ENCODE data around the gene LYRM4. TPM values are rescaled to one million over a fixed set of nuclear protein-coding genes. Genes with fewer than 3 reads are reported as not detected.

LYRM4 gene
- total RNA-seq, 6 experiments from 2014 or later: 5.7 to 11.5 (median 8.5) TPM

DNA sequence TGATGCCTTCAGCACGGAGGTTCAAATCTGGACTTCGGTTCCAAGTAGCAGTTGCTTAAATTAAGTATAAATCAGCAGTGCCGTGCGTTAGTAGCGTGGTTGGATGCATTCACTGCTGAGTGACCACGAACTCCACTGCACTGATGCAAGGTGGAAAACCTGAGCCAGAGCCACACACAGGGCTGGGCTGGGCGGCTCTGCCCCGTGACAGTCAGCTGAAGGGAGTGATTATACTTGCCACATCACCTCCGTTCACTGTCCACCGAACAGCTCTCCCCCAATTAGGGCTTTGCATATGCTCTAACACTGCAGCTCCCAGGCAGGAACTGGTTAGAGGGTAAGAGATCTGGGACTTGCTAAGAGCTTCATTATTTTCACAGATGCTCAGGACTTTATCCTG lies 153.4 kb downstream of the LYRM4 start:
- intact Hi-C loops (cut with DNase I): no loop called here
- Histone ChIP-seq H3K4me1 (no peaks in the 10 kb centered on the region), H3K36me3 (no peaks in the 10 kb centered on the region), H3K9me3 (no peaks in the 10 kb centered on the region), H3K27ac (no peak overlapping the region), H3K4me3 (no peak overlapping the region), H3K27me3 (no peaks in the 10 kb centered on the region)
- DNase-seq (no peak), ATAC-seq (no peak)
- TF ChIP-seq, protein P1, sequence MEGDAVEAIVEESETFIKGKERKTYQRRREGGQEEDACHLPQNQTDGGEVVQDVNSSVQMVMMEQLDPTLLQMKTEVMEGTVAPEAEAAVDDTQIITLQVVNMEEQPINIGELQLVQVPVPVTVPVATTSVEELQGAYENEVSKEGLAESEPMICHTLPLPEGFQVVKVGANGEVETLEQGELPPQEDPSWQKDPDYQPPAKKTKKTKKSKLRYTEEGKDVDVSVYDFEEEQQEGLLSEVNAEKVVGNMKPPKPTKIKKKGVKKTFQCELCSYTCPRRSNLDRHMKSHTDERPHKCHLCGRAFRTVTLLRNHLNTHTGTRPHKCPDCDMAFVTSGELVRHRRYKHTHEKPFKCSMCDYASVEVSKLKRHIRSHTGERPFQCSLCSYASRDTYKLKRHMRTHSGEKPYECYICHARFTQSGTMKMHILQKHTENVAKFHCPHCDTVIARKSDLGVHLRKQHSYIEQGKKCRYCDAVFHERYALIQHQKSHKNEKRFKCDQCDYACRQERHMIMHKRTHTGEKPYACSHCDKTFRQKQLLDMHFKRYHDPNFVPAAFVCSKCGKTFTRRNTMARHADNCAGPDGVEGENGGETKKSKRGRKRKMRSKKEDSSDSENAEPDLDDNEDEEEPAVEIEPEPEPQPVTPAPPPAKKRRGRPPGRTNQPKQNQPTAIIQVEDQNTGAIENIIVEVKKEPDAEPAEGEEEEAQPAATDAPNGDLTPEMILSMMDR (IDR thresholded peaks at IDR 0.05): no peak
- TF ChIP-seq POLR2A (IDR thresholded peaks at IDR 0.05): no peak
- 81% methylated on average over 3 of the region's 10 CpGs for WGBS (ENCODE audit: insufficient coverage, low coverage, low lambda C conversion rate, missing lambda C conversion rate)

DNA sequence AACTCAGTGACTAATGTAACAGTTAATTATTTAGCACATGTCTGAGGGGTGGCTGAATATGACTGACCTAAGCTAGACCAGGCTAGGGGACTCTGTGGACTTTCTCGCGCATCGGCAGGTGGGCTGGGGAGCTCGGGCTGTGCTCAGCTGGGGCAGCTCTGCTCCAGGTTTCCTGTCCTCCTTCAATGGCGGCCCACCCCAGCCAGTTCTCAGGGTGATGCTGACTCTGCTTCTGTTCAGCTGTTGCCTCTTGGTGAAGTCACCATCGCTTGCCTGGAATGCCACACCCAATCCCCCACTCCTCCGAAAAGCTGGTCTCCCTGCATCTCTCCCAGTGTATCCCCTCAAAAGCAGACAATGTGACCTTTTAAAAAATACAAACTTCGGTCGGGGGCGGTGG lies 155.6 kb downstream of the LYRM4 start:
- 93% methylated on average over 3 of the region's 10 CpGs for WGBS (ENCODE audit: insufficient coverage, low coverage, low lambda C conversion rate, missing lambda C conversion rate)
- TF ChIP-seq, protein P1 (IDR thresholded peaks at IDR 0.05): no peak
- no peak for TF ChIP-seq POLR2A (IDR thresholded peaks at IDR 0.05)
- no peaks in the 10 kb centered on the region for H3K4me1 ChIP-seq
- no peak for DNase-seq
- H3K9me3 ChIP-seq: no peaks in the 10 kb centered on the region
- H3K4me3 ChIP-seq: no peak overlapping the region
- H3K27ac ChIP-seq: no peak overlapping the region
- intact Hi-C loops (cut with DNase I): no loop called here
- no peak for ATAC-seq
- no peaks in the 10 kb centered on the region for H3K36me3 ChIP-seq
- no peaks in the 10 kb centered on the region for H3K27me3 ChIP-seq

DNA sequence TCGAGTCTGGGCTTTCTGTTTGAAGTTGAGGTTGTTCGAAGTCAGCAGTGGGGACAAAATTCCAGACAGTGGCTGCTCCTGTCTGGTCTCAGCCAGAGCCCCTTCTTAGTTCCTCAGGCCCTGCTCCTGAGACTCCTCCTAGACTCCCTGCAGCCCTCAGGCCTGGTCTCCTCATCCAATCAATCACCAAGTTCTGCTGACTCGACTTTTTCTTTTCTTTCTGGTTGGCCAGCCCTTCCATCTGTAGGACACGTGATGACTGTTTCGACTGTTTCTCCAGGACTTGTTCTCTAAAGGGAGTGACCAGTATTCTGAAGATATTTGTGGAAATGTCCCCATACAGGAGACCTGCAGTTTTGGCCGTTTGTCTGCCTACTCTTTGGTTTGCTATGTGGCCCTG lies 156.1 kb downstream of the LYRM4 start:
- Histone ChIP-seq H3K27me3 (no peaks in the 10 kb centered on the region), H3K4me3 (no peak overlapping the region), H3K4me1 (no peaks in the 10 kb centered on the region), H3K27ac (no peak overlapping the region), H3K36me3 (no peaks in the 10 kb centered on the region), H3K9me3 (no peaks in the 10 kb centered on the region)
- DNase-seq (no peak), ATAC-seq (no peak)
- TF ChIP-seq POLR2A (IDR thresholded peaks at IDR 0.05): no peak
- TF ChIP-seq, protein P1 (IDR thresholded peaks at IDR 0.05): no peak
- intact Hi-C loops (cut with DNase I): no loop called here
- WGBS (ENCODE audit: insufficient coverage, low coverage, low lambda C conversion rate, missing lambda C conversion rate): 85% methylated on average over 6 of the region's 6 CpGs

DNA sequence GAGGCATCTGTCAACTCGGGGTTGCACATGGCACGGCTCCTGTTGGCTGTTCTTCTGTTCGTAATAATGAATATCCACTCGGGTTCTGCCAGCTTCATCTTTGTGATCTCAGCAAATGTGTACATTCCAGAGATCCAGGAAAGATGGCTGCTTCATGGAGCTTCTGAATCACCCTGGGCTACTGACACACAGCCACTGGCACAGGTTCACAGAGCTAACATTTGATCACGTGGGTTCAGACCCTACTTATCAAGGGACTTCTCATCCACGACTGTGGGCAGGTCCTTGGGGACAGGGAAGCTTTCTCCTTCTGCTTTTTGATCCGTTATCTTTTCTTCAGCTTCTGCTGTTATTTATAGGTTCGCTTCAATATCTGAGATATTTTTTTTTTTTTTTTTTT lies 157.5 kb downstream of the LYRM4 start:
- ATAC-seq (no peak), DNase-seq (no peak)
- H3K36me3 ChIP-seq: no peaks in the 10 kb centered on the region
- no peaks in the 10 kb centered on the region for H3K9me3 ChIP-seq
- TF ChIP-seq POLR2A (IDR thresholded peaks at IDR 0.05): no peak
- TF ChIP-seq, protein P1 (IDR thresholded peaks at IDR 0.05): no peak
- 92% methylated on average over 7 of the region's 8 CpGs for WGBS (ENCODE audit: insufficient coverage, low coverage, low lambda C conversion rate, missing lambda C conversion rate)
- H3K27ac ChIP-seq: no peak overlapping the region
- H3K27me3 ChIP-seq: no peaks in the 10 kb centered on the region
- intact Hi-C loops (cut with DNase I): no loop called here
- H3K4me1 ChIP-seq: no peaks in the 10 kb centered on the region
- no peak overlapping the region for H3K4me3 ChIP-seq

Data from right lobe of liver (tissue), 6 donors.